ENCODE data around the gene SLC35F3. TPM values are rescaled to one million over a fixed set of nuclear protein-coding genes. Genes with fewer than 3 reads are reported as not detected.

The SLC35F3 gene
- total and polyA plus RNA-seq, 9 of the 15 experiments (the other 6 are each of a cell fraction or from before 2014, with no cell fraction given): 0.04 to 0.07 (median 0.04) TPM; not detected in 6

DNA sequence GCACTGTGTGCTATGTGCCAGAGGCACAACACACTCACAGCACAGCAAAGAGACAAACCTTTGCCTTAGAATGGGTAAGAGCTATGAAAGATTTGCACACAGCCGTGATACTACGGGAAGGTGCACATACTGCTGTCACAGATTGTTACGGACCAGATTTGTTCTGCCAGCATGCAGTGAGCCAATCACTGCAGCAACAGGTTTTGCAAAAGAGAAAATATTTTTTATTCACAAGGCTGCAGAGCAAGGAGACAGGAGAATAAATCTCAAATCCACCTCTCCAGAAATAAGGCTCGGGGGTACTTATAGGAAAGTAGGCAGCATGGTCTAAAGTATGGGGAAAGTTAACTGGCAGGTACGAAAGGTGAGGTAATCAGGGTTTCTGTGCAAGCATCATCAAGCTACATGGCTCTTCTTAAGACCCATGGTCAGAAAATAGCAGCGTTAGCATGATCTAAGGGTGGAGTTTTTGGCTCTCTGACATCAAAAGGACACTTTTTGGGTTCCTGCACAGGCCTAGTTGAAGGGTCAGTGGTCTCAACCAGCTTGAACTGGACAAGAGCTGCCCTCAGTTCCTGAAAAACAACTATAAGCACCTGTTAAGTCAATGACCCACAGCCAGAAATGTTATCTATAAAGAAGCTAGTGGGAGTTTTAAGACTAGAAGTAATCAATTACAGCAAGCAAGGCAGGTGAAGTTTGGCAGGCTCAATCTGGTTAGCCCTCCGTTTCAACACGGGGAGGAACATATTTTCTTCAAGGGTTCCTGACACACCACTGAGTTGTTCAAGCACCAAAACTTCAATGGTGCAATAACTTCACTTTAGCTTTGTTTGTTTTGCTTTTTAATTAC lies 186.0 kb downstream of the SLC35F3 start:
- TF ChIP-seq POLR2A (conservative IDR thresholded peaks at IDR 0.05) (no peak), SIN3B (IDR thresholded peaks at IDR 0.05; ENCODE audit: low read depth) (no peak), ZNF551 (CRISPR knock-in tag; IDR thresholded peaks at IDR 0.05) (no peak)
- TF ChIP-seq, protein P1, sequence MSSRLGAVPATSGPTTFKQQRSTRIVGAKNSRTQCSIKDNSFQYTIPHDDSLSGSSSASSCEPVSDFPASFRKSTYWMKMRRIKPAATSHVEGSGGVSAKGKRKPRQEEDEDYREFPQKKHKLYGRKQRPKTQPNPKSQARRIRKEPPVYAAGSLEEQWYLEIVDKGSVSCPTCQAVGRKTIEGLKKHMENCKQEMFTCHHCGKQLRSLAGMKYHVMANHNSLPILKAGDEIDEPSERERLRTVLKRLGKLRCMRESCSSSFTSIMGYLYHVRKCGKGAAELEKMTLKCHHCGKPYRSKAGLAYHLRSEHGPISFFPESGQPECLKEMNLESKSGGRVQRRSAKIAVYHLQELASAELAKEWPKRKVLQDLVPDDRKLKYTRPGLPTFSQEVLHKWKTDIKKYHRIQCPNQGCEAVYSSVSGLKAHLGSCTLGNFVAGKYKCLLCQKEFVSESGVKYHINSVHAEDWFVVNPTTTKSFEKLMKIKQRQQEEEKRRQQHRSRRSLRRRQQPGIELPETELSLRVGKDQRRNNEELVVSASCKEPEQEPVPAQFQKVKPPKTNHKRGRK (tag; IDR thresholded peaks at IDR 0.05): no peak
- ATAC-seq: no peak
- Histone ChIP-seq H3K4me1 (replicated peaks in 1 of 2; ENCODE audit: control insufficient read depth in 2 of 2, insufficient read depth in 2 of 2, low read length in 2 of 2) (no peaks in the 10 kb centered on the region), H2AFZ (ENCODE audit: low read depth, low read length) (no peak overlapping the region), H3K4me3 (no peak overlapping the region), H3K4me2 (ENCODE audit: insufficient read depth, low read length) (no peak overlapping the region), H3K9me1 (ENCODE audit: control insufficient read depth, insufficient read depth, low read length) (no peaks in the 10 kb centered on the region), H3K9ac (ENCODE audit: insufficient read depth in 1 of 2, low read depth in 2 of 2, low read length in 2 of 2) (no peak overlapping the region), H3K79me2 (ENCODE audit: control insufficient read depth, insufficient read depth, low read length) (no peaks in the 10 kb centered on the region), H3K36me3 (ENCODE audit: control insufficient read depth, insufficient read depth, low read length) (no peaks in the 10 kb centered on the region), H3K27me3 (ENCODE audit: control insufficient read depth in 2 of 2, insufficient read depth in 2 of 2, low read length in 2 of 2) (0 out of 5 replicates have a peak, but pooled peaks cover 0 to 3% of the 10 kb centered on the region in 2 experiments), H3K9me3 (replicated peaks; ENCODE audit: control insufficient read depth, insufficient read depth, low read depth, low read length) (no peaks in the 10 kb centered on the region), H3K27ac (ENCODE audit: extremely low read depth, low read depth, low read length) (no peak overlapping the region), H4K20me1 (replicated peaks; ENCODE audit: control insufficient read depth, insufficient read depth, low read length) (no peaks in the 10 kb centered on the region)
- WGBS (ENCODE audit: insufficient coverage, low coverage, missing lambda C conversion rate): 1% methylated on average over 8 of the region's 8 CpGs
- ChIA-PET CTCF (ENCODE audit: low intra/inter-chr PET ratio) (no interaction called here), POLR2A (interaction anchor here (0.6 kb wide), 1 partner anchor 23 kb away, joined by 3 read pairs; no protein-coding TSS in a partner anchor)
- FAIRE-seq: no peak
- intact Hi-C loops (cut with micrococcal nuclease): no loop called here
- DNase-seq (ENCODE audit: extremely low read depth in 1 of 4, low spot score in 3 of 4): no peak
- BruUV-seq (replicated peaks): no TSS peak
- in situ Hi-C loops (cut with MboI): no loop called here

Measured in K562 (cell line).